ENCODE results near the gene MICB.
"Not testable (repeated sequence)": the region's sequence is repeated elsewhere in the genome, so short reads cannot be mapped to it uniquely, and the experiment has no call there.

The MICB gene

DNA sequence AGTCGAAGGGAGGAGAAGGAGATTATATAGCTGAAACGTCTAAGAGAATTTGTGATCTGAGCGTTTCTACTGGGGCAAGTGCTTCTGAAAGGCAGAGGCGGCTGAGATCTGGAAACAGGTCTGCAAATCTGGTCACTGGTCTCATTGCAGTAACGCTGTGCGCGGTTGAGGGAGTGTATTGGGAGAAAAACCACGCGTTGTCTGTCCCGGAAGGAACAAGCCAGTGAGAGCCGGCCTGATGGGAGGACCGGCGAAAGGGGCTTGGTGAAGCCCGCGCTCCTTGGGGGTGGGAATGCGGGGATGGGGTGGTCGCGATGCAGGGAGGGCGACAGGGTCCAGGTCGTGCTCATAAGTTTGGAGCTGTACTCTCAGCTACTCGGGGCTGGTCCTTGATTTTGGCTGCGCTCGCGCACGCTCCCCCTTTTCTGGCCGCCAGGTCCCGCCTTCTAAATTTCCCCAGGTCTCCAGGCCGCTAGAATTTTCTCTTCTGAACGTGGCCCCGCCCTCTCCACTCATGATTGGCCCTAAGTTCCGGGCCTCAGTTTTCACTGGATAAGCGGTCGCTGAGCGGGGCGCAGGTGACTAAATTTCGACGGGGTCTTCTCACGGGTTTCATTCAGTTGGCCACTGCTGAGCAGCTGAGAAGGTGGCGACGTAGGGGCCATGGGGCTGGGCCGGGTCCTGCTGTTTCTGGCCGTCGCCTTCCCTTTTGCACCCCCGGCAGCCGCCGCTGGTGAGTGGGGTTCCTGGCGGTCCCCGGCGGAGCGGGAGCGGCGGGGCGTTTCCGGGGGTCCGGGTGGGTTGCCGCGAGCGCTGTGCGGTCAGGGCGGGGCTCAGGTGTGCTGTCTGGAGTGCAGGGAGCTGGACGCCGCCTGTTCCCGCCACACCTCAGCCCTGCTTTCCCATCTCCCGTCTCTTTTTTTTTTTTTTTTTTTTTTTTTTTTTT lies at the start of gene MICB:
TSS of gene MICB (plus strand) at position 615 of the 946 bp plus-strand sequence. CDS start at position 664, 49 bp downstream.
- DNase-seq (ENCODE audit: extremely low read depth in 1 of 2, low read depth in 1 of 2): peak; percentile 70 to 83

DNA sequence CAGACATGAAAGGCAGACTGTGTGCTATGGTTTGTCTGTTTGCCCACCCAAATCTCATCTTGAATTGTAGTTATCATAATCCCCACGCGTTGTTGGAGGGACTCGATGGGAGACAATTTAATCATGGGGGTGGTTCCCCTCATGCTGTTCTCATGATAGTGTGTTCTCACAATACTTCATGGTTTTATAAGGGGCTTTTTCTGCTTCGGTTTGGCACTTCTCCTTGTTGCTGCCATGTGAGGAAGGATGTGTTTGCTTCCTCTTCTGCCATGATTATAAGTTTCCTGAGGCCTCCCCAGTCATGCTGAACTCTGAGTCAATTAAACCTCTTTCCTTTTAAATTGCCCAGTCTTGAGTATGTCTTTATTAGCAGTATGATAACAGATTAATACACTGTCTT lies 47.2 kb upstream of the MICB start:
- no peak for DNase-seq (ENCODE audit: extremely low read depth in 1 of 2, low read depth in 1 of 2)

DNA sequence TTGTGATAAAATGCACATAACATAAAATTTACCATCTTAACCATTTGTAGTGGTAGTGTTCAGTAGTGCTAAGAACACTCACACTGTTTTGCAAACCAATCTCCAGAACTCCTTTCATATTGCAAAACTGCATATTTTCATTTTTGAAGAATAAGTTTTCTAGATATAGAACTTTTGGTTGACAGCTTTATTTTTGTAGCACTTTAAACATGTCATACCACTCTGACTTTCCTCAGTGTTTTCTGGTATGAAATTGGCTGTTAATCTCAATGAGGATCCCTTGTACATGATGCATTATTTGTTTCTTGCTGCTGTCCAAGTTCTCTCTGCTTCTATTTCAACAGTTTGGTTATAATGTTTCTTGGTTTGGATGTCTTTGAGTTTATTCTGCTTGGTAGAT lies 45.1 kb upstream of the MICB start:
- no peak for DNase-seq (ENCODE audit: extremely low read depth in 1 of 2, low read depth in 1 of 2)

GRCh38 chr6:31453259-31453658 lies 44.7 kb upstream of the MICB start:
- no peak for DNase-seq (ENCODE audit: extremely low read depth in 1 of 2, low read depth in 1 of 2)

DNA sequence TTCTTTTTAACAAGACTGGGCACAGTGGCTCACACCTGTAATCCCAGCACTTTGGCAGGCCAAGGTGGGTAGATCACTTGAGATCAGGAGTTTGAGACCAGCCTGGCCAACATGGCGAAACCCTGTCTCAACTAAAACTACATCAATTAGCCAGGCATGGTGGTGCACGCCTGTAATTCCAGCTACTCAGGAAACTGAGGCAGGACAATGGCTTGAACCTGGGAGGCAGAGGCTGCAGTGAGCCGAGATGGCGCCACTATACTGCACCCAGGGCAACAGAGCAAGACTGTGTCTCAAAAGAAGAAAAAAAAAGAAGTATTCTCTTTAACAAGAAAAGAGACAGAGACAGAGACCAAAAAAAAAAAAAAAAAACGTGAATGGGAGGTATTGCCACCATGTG lies 38.1 kb upstream of the MICB start:
- DNase-seq (ENCODE audit: extremely low read depth in 1 of 2, low read depth in 1 of 2): not testable (repeated sequence)

- no peak for DNase-seq (ENCODE audit: extremely low read depth in 1 of 2, low read depth in 1 of 2)
Measured at GRCh38 chr6:31460361-31461025, 37.5 kb upstream of the MICB start.

- no peak for DNase-seq (ENCODE audit: extremely low read depth in 1 of 2, low read depth in 1 of 2)
Measured at GRCh38 chr6:31462026-31462963, 35.6 kb upstream of the MICB start.

DNA sequence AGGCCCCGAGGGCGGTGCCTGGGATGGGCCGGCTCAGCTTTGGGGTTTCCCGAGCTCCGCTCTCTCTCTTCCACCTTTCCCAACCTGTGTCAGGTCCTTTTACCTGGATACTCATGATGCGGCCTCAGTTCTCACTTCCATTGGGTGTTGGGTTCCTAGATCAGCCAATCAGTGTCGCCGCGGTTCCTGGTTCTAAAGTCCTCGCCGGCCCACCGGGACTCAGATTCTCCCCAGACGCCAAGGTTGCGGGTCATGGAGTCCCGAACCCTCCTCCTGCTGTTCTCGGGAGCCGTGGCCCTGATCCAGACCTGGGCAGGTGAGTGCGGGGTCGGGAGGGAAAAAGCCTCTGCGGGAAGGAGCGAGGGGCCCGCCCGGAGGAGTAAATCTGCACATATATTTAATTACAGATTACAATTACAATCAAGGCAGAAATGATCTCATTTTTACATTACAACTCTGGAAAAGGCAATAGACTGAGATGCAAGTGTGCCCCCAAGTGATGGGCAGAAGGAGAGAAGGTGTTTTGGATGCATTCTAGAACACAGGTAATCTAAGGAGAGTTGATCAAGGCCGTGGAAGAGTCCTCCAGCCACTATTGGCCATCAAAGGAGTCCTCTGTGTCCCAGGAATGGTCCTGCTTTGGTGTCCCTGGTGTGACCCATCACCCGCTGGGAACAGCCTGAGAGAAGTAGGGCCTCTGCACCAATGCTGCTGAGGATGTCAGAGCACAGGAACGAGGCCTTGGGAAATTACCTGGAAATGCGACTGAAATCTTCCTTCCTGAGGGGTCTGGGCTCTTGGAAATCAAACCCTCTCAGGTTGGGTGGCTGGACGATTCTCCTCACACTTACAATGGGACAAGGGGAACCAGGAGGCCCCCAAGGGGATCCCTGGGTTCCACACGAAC lies 34.7 kb upstream of the MICB start:
- DNase-seq (ENCODE audit: extremely low read depth in 1 of 2, low read depth in 1 of 2): peak; percentile 65 to 81

DNA sequence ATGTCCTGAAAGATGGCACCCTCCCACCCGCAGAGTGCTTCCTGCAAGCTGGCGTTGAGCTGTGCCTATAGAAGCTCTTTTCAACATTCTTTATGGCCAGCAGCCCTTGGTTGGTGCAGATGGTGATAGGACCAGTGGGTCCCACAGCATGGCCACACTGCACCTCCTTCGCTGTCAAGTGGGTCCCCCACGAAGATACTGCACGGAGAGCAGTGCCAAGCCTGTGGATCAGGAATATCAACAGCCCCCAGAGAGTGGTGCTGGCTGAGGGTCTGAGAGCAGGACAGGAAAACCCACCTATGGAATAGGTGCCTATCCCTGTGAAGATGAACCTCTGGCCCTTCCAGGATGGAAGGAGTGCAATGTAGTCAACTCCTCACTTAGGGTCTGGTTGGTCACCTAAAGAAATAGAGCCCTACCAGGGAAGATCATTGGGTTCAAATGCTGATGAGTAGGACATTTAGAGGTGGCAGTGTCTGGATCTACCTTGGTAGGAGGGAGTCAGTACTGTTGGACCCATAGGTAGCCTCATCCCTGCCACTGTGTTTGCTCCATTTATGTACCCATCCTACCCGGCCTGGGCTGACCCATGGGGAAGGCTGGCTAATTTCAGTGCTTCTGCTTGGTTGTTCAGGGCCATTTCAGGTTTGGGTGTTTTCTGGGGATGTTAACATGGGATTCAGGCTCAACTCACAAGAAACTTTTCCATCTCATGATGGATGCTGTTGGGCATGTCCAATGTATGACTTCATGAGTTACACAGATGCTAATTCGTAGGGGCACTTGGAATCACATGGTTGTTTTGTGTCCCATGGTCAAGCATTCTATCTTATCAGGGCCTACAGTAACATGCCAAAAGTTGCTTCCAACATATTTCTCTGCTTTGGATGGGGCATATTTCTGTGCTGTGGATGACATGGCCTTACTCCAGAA lies 33.4 kb upstream of the MICB start:
- no peak for DNase-seq (ENCODE audit: extremely low read depth in 1 of 2, low read depth in 1 of 2)

- no peak for DNase-seq (ENCODE audit: extremely low read depth in 1 of 2, low read depth in 1 of 2)
Measured at GRCh38 chr6:31465185-31465536, 32.8 kb upstream of the MICB start.

- DNase-seq (ENCODE audit: extremely low read depth in 1 of 2, low read depth in 1 of 2): no peak
Measured at GRCh38 chr6:31465718-31466117, 32.2 kb upstream of the MICB start.

DNA sequence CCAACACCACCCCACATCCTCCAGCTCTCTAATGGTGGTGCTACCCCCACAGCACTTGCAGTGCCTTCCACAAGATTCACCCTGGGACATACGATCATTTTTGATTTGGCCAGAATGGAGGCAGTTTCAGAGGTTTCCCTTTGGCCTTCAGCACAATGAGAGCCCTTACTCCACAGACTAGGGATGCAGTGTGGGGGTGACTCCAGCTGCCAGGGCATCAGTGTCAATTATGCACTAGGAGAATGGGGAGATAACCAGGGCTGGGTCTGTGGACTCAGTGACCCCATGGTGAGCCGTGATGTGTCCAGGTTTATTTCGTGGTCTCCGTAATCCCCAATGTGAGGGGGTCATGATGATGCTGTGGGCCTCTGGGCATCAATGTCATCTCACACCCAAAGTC lies 31.5 kb upstream of the MICB start:
- no peak for DNase-seq (ENCODE audit: extremely low read depth in 1 of 2, low read depth in 1 of 2)

GRCh38 chr6:31467151-31467550 lies 30.8 kb upstream of the MICB start:
- DNase-seq (ENCODE audit: extremely low read depth in 1 of 2, low read depth in 1 of 2): no peak

DNA sequence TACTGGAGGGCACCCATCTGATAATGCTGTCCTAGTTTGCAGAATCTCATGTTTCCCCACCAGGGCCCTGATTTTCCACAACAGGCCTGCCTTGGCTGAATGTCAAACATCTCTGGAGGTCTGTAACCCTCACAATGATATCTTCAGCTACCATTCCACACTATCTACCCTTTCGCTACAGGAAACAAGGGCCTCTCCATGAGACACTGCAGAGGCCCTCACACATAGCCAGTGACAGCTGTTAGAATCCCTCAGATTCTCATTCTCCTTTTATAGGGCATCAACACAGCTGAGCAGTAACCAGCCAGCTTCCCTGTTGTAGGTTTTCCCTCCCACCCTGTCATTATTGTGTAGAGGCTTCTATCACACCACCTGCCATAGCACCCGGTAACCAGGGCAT lies 29.6 kb upstream of the MICB start:
- no peak for DNase-seq (ENCODE audit: extremely low read depth in 1 of 2, low read depth in 1 of 2)

DNA sequence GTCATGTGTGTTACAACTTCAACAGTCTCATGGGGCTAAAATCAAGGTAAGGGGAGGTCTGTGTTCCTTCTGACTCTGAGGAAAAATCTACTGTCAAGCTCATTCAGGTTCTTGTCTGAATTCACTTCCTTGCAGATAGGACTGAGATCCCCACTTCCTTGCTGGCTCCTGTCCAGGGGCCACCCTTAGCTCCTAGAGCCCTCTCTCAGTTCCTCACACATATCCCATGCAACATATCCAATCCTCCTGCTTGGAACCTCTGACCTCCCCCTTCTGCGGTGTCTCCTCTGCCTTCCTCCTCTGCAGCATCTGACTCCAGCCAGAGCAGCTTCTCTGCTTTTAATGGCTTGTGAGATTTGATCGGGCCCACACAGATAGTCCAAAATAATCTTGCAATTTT lies 27.1 kb upstream of the MICB start:
- DNase-seq (ENCODE audit: extremely low read depth in 1 of 2, low read depth in 1 of 2): no peak

- no peak for DNase-seq (ENCODE audit: extremely low read depth in 1 of 2, low read depth in 1 of 2)
Measured at GRCh38 chr6:31471711-31472110, 26.2 kb upstream of the MICB start.

- DNase-seq (ENCODE audit: extremely low read depth in 1 of 2, low read depth in 1 of 2): no peak
Measured at GRCh38 chr6:31472259-31472658, 25.7 kb upstream of the MICB start.

- no peak for DNase-seq (ENCODE audit: extremely low read depth in 1 of 2, low read depth in 1 of 2)
Measured at GRCh38 chr6:31473244-31473643, 24.7 kb upstream of the MICB start.

Data from stimulated activated CD8-positive, alpha-beta memory T cell treated with anti-CD3 and anti-CD28 coated beads, Interleukin-7, amount 100 ng/mL, for 48 hours (primary cell).